Panc1 (cell line): ENCODE measurements around the gene SLC7A6. TPM values are rescaled to one million over a fixed set of nuclear protein-coding genes. Genes with fewer than 3 reads are reported as not detected.

Experiments
- ATAC-seq: fragments of 200-7000 bp; cut with Tn5 transposase; 2 replicates; pipeline ENCODE4 v1.9.1; 2020; ENCODE audit warnings: mild to moderate bottlenecking, moderate library complexity
- BruUV-seq: library from RNA; stranded (reverse); fragments of 400-500 nt; replicated peaks from 2 replicates; lab custom pipeline; 2021; lab: Mats Ljungman, UMichigan
- CTCF ChIA-PET: fragments of 300-600 bp; sonication (Branson Sonifier 250); formaldehyde crosslinking; loops from one replicate; lab custom pipeline; 2022; ENCODE audit warnings: antibody characterized with exemption; lab: Charles Lee
- POLR2A ChIA-PET: fragments of 300-600 bp; sonication (Branson Sonifier 250); formaldehyde crosslinking; loops from one replicate; lab custom pipeline; 2022; ENCODE audit warnings: antibody characterized with exemption; lab: Charles Lee
- DNase-seq: peaks from one replicate; pipeline ENCODE4 v3.0.0-alpha.2; 2010; ENCODE audit warnings: low read depth, low spot score
- H3K27ac ChIP-seq: 2 replicates; pipeline ENCODE4 v1.5.1; 2011; ENCODE audit warnings: mild to moderate bottlenecking, low read length, inconsistent platforms
- H3K27me3 ChIP-seq: fragments of 200-500 bp; sonication (Bioruptor generic); 2 replicates; pipeline ENCODE4 v1.6.0; 2014; ENCODE audit warnings: low read length, inconsistent platforms; ENCODE audit not compliant: control insufficient read depth, insufficient read depth
- H3K36me3 ChIP-seq: fragments of 200-500 bp; sonication (Bioruptor generic); 2 replicates; pipeline ENCODE4 v1.5.1; 2014; ENCODE audit warnings: inconsistent platforms, mild to moderate bottlenecking, low read length, moderate library complexity; ENCODE audit not compliant: control insufficient read depth, insufficient read depth
- H3K4me1 ChIP-seq: 2 replicates; pipeline ENCODE4 v1.5.1; 2011; ENCODE audit warnings: inconsistent platforms, mild to moderate bottlenecking, low read length, moderate library complexity; ENCODE audit not compliant: control insufficient read depth, insufficient read depth
- H3K4me3 ChIP-seq, 2 experiments: 2 replicates each; pipeline ENCODE4 v1.5.1; 2011 to 2012; ENCODE audit warnings: low read depth in 2 of 2, low read length in 2 of 2, mild to moderate bottlenecking in 2 of 2, inconsistent platforms in 1 of 2, moderate library complexity in 1 of 2
- H3K9me3 ChIP-seq: fragments of 200-500 bp; sonication (Bioruptor generic); 2 replicates; pipeline ENCODE4 v1.5.1; 2014; ENCODE audit warnings: low read depth, mild to moderate bottlenecking, inconsistent platforms, low read length, moderate library complexity; ENCODE audit not compliant: control insufficient read depth, insufficient read depth
- CTCF ChIP-seq: fragments of 450-650 bp; IDR thresholded peaks from 2 replicates; pipeline ENCODE4 v1.5.1; 2017; ENCODE audit warnings: mild to moderate bottlenecking
- POLR2AphosphoS5 ChIP-seq: IDR thresholded peaks from 2 replicates; pipeline ENCODE4 v1.6.1; 2012; ENCODE audit warnings: mild to moderate bottlenecking, low read depth, low read length, moderate library complexity
- REST ChIP-seq, 2 experiments: IDR thresholded peaks; 2 replicates each; pipeline ENCODE4 v1.6.1; 2011 to 2012; ENCODE audit warnings: low read depth in 2 of 2, control low read depth in 1 of 2, low read length in 1 of 2, mild to moderate bottlenecking in 1 of 2, moderate library complexity in 1 of 2; ENCODE audit not compliant: insufficient read depth in 1 of 2
- SIN3A ChIP-seq: IDR thresholded peaks from 2 replicates; pipeline ENCODE4 v1.6.1; 2012; ENCODE audit warnings: low read depth, mild to moderate bottlenecking, low read length, moderate library complexity, borderline replicate concordance; ENCODE audit not compliant: insufficient read depth
- TCF7L2 ChIP-seq: IDR thresholded peaks from 2 replicates; pipeline ENCODE4 v1.6.1; 2011; ENCODE audit warnings: mild to moderate bottlenecking, low read depth, low read length, inconsistent platforms
- in situ Hi-C: cut with HindIII; loops from 2 replicates; pipeline ENCODE4 v1.10.0; 2016; ENCODE audit warnings: low sequenced_read_pairs, low pct_unique_long_range_greater_than_20kb
- intact Hi-C: fragments of 100-400 bp; cut with micrococcal nuclease; formaldehyde crosslinking; loops from one replicate; pipeline ENCODE4 v1.10.0; 2022; ENCODE audit not compliant: unreplicated experiment
- total RNA-seq: library from RNA; stranded (reverse); gene quantifications from one replicate; pipeline ENCODE4 v1.2.1, GENCODE V29; 2021; ENCODE audit not compliant: unreplicated experiment

SLC7A6 gene
- total RNA-seq, 1 experiment from 2014 or later, result 58.9 TPM

- POLR2A ChIA-PET, result no interaction called here
- Histone ChIP-seq H3K9me3 (no peaks in the 10 kb centered on the region), H3K27me3 (no peaks in the 10 kb centered on the region), H3K36me3 (no peaks in the 10 kb centered on the region), H3K4me1 (peaks cover 9% of the 10 kb centered on the region), H3K4me3 (peak overlapping the region; percentile 62 to 85), H3K27ac (peak overlapping the region; percentile 29; the same call in 1 of the 2 replicates)
- TF ChIP-seq SIN3A (no peak), REST (IDR thresholded peaks at IDR 0.05; ENCODE audit: insufficient read depth in 1 of 2, low read depth in 2 of 2, low read length in 1 of 2) (no peak), CTCF (no peak), POLR2AphosphoS5 (no peak), TCF7L2 (no peak)
- ATAC-seq, result no peak
- in situ Hi-C loops, result no loop called here
- CTCF ChIA-PET, result no interaction called here
- no TSS peak for BruUV-seq
- intact Hi-C loops, result no loop called here
- no peak for DNase-seq
These were observed 18.2 kb upstream of the SLC7A6 start for GRCh38 chr16:68246121-68246520.

- H3K36me3 ChIP-seq, result no peaks in the 10 kb centered on the region
- BruUV-seq, result no TSS peak
- no peaks in the 10 kb centered on the region for H3K9me3 ChIP-seq
- H3K27me3 ChIP-seq, result no peaks in the 10 kb centered on the region
- ChIA-PET POLR2A (no interaction called here), CTCF (no interaction called here)
- no peak overlapping the region for H3K27ac ChIP-seq
- no peak for ATAC-seq
- H3K4me1 ChIP-seq, result peaks cover 9% of the 10 kb centered on the region
- intact Hi-C loops (no loop called here), in situ Hi-C loops (no loop called here)
- TF ChIP-seq TCF7L2 (no peak), REST (IDR thresholded peaks at IDR 0.05; ENCODE audit: insufficient read depth in 1 of 2, low read depth in 2 of 2, low read length in 1 of 2) (no peak), SIN3A (no peak), POLR2AphosphoS5 (no peak), CTCF (no peak)
- no peak overlapping the region for H3K4me3 ChIP-seq
- DNase-seq, result no peak
These were observed 17.7 kb upstream of the SLC7A6 start for GRCh38 chr16:68246666-68247065.
